Measurements from ENCODE around the gene ZHX3. TPM values are rescaled to one million over a fixed set of nuclear protein-coding genes. Genes with fewer than 3 reads are reported as not detected.

Gene ZHX3
- total RNA-seq, 4 donors from 2014 or later = 19.2 to 32.9 (median 31.4) TPM

DNA sequence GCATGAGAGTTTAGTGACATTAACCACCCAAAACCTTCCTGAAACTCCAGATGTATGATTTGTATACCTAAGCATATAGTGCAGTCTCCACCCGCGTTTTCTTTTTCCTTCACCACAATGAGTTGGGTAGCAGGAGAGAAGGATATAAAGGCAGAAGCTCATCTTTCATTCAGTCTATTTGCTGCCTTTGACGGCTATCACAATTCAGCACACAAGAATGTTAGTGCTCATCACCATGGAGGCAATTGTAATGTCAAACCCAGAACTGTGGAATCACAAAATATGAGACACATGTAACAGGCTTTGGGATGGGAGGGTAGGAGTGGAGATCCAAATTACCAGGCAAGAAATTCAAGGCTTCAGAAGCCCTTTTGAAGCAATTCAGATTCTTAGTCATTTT lies 17.6 kb downstream of the ZHX3 start:
- H3K4me1 ChIP-seq = peaks cover 7% of the 10 kb centered on the region
- H3K27ac ChIP-seq = no peak overlapping the region
- no peaks in the 10 kb centered on the region for H3K9me3 ChIP-seq
- no peaks in the 10 kb centered on the region for H3K36me3 ChIP-seq
- 78% methylated on average over 3 of the region's 3 CpGs for WGBS
- DNase-seq (ENCODE audit: low spot score in 2 of 2) = no peak
- no peak overlapping the region for H3K4me3 ChIP-seq
- H3K27me3 ChIP-seq = no peaks in the 10 kb centered on the region
- no peak for TF ChIP-seq POLR2AphosphoS5 (IDR thresholded peaks at IDR 0.05)
- TF ChIP-seq EP300 (IDR thresholded peaks at IDR 0.05) = no peak
- TF ChIP-seq, protein P1, sequence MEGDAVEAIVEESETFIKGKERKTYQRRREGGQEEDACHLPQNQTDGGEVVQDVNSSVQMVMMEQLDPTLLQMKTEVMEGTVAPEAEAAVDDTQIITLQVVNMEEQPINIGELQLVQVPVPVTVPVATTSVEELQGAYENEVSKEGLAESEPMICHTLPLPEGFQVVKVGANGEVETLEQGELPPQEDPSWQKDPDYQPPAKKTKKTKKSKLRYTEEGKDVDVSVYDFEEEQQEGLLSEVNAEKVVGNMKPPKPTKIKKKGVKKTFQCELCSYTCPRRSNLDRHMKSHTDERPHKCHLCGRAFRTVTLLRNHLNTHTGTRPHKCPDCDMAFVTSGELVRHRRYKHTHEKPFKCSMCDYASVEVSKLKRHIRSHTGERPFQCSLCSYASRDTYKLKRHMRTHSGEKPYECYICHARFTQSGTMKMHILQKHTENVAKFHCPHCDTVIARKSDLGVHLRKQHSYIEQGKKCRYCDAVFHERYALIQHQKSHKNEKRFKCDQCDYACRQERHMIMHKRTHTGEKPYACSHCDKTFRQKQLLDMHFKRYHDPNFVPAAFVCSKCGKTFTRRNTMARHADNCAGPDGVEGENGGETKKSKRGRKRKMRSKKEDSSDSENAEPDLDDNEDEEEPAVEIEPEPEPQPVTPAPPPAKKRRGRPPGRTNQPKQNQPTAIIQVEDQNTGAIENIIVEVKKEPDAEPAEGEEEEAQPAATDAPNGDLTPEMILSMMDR (IDR thresholded peaks at IDR 0.05) = no peak
- TF ChIP-seq POLR2A (IDR thresholded peaks at IDR 0.05) = no peak

DNA sequence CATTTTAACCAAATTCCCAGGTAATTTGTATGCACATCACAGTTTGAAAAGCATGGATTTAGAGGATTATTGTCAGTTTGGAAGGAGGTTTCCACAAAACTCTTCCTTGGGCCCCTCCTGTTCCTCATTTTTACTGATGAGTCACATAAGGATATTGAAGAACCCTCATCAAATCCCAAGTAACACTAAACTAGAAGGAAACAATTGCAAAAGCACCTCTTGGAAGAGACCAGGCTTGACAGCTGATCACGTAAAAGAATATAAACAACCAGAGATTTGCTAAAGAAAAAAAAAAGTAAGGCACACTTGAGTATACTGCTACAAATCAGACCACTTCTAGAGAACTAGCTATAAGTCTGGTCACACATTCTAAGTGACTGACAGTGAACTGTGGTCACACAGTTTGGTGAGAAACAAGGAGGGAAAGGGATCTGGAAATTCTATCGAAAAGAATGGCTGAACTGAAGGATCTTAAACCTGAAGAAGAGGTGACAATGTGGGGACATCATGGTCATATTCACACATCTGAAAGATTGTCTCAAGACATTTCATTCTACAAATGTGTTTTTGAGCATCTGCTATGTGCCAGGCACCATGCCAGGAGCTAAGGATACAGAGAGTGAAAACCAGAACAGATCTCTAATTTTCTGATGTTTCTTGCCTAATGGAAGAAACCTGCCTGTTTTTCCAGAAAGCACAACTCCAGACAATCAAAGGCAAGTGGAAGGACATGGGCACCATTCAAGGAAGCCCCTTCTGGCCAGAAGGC lies 24.1 kb downstream of the ZHX3 start:
- DNase-seq (ENCODE audit: low spot score in 2 of 2) = no peak
- peak overlapping the region; percentile 56 for H3K27ac ChIP-seq
- H3K9me3 ChIP-seq = no peaks in the 10 kb centered on the region
- TF ChIP-seq, protein P1 (IDR thresholded peaks at IDR 0.05) = no peak
- TF ChIP-seq POLR2AphosphoS5 (IDR thresholded peaks at IDR 0.05) = no peak
- no peak for TF ChIP-seq EP300 (IDR thresholded peaks at IDR 0.05)
- TF ChIP-seq POLR2A (IDR thresholded peaks at IDR 0.05) = no peak
- WGBS = 60% methylated on average over 2 of the region's 2 CpGs
- peaks cover 9% of the 10 kb centered on the region for H3K4me1 ChIP-seq
- no peaks in the 10 kb centered on the region for H3K27me3 ChIP-seq
- H3K36me3 ChIP-seq = no peaks in the 10 kb centered on the region
- no peak overlapping the region for H3K4me3 ChIP-seq

DNA sequence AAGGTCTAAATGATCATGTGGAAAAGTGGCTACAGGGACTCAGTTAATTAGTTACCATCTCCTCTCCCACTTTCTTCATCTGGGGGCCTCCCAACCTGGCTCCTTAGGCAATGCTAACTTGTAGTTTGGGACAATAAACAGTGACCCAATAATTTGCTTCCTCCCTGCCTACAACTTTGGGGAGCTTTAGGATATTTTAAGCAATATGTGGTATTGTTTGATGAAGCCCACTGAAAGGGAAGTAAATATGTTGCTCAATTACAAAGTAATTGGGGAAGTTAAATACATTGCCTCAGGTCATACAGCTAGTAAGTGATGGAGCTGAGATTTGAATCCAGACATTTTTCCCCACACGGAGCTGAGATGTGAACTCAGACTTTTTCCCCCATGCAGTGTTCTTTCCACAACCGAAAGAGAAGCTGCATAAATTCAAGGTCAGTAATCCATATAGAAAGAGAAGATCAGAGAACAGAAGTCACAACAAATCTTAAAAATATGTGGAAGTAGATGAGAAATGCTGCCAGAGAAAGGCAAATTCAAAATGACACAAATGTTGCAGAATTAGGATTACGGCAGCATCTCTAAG lies 26.6 kb downstream of the ZHX3 start:
- H3K4me1 ChIP-seq = peaks cover 9% of the 10 kb centered on the region
- TF ChIP-seq POLR2A (IDR thresholded peaks at IDR 0.05) = no peak
- TF ChIP-seq EP300 (IDR thresholded peaks at IDR 0.05) = no peak
- TF ChIP-seq, protein P1 (IDR thresholded peaks at IDR 0.05) = no peak
- TF ChIP-seq POLR2AphosphoS5 (IDR thresholded peaks at IDR 0.05) = no peak
- 88% methylated on average over 3 of the region's 3 CpGs for WGBS
- no peaks in the 10 kb centered on the region for H3K27me3 ChIP-seq
- peaks cover 5% of the 10 kb centered on the region for H3K9me3 ChIP-seq
- no peaks in the 10 kb centered on the region for H3K36me3 ChIP-seq
- no peak overlapping the region for H3K27ac ChIP-seq
- H3K4me3 ChIP-seq = no peak overlapping the region
- no peak for DNase-seq (ENCODE audit: low spot score in 2 of 2)

DNA sequence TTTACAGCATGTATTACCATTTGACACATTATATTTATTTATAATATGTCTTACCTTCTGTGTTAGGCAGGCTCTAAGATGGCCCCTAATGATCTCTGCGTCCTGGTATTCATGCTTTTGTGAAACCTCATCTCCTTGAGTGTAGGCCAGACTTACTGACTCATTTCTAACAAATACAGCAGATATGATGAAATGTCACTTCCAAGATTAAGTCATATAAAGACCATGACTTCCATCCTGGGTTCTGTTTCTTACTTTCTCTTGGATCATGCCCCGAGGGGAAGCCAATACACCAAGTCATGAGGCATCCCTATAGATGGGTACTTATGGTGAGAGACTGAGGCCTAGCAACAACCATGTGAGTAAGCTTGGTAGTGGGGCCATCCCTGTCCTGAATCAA lies 30.2 kb downstream of the ZHX3 start:
- TF ChIP-seq, protein P1 (IDR thresholded peaks at IDR 0.05) = no peak
- no peak for TF ChIP-seq POLR2A (IDR thresholded peaks at IDR 0.05)
- Histone ChIP-seq H3K9me3 (peaks cover 5% of the 10 kb centered on the region), H3K36me3 (no peaks in the 10 kb centered on the region), H3K4me1 (no peaks in the 10 kb centered on the region), H3K27ac (no peak overlapping the region), H3K4me3 (no peak overlapping the region), H3K27me3 (no peaks in the 10 kb centered on the region)
- WGBS = 93% methylated on average over 2 of the region's 2 CpGs
- DNase-seq (ENCODE audit: low spot score in 2 of 2) = no peak

DNA sequence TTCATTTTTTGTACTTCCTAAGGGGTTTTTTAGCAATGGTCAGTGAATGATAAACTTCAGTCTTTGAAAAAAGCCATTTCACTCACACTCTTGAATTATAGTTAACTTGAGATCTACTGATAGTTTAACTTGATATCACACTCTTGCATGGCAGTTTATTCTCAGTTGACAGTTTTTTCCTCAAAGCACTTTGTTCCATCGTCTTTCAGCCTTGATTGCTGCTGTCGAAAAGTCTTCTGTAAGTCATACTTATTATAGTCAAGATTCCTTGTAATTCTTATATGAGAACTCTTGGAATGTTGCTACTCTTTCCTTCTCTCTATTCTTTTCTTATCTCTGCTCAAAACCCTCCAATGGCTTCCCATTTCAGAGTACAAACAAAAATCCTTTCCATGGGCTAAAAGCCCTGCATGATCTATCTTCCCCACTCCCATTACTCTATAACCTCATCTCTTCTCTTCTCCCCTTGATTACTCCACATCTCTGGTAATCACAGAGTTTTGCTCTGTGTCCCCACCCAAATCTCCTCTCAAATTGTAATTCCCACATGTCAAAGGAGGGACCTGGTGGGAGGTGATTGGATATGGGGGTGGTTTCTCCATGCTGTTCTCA lies 31.2 kb downstream of the ZHX3 start:
- WGBS = 87% methylated on average over 2 of the region's 2 CpGs
- TF ChIP-seq POLR2A (IDR thresholded peaks at IDR 0.05) (no peak), EP300 (IDR thresholded peaks at IDR 0.05) (no peak), POLR2AphosphoS5 (IDR thresholded peaks at IDR 0.05) (no peak)
- TF ChIP-seq, protein P1 (IDR thresholded peaks at IDR 0.05) = no peak
- Histone ChIP-seq H3K9me3 (peaks cover 5% of the 10 kb centered on the region), H3K27me3 (no peaks in the 10 kb centered on the region), H3K27ac (no peak overlapping the region), H3K36me3 (no peaks in the 10 kb centered on the region), H3K4me3 (no peak overlapping the region), H3K4me1 (no peaks in the 10 kb centered on the region)
- DNase-seq (ENCODE audit: low spot score in 2 of 2) = no peak

All from suprapubic skin (tissue), 4 donors.